ENCODE results near the gene KLHL29. TPM values are rescaled to one million over a fixed set of nuclear protein-coding genes. Genes with fewer than 3 reads are reported as not detected.

KLHL29 gene
- total RNA-seq, 1 donor from 2014 or later: 5.0 TPM

- H3K27me3 Mint-ChIP-seq (ENCODE audit: unreplicated experiment): peaks cover 14% of the 10 kb centered on the region
- no peak for DNase-seq (ENCODE audit: extremely low spot score, unreplicated experiment)
- no peak overlapping the region for H3K4me3 Mint-ChIP-seq (ENCODE audit: unreplicated experiment)
- no peaks in the 10 kb centered on the region for H3K9me3 Mint-ChIP-seq (ENCODE audit: unreplicated experiment)
- H3K4me1 Mint-ChIP-seq (ENCODE audit: unreplicated experiment): no peaks in the 10 kb centered on the region
- no peak for TF ChIP-seq CTCF (IDR thresholded peaks at IDR 0.05)
- H3K36me3 Mint-ChIP-seq (ENCODE audit: unreplicated experiment): no peaks in the 10 kb centered on the region
- H3K27ac Mint-ChIP-seq (ENCODE audit: unreplicated experiment): no peak overlapping the region
Measured at GRCh38 chr2:23460993-23461392, 76.0 kb downstream of the KLHL29 start.

GRCh38 chr2:23464156-23464555 is 79.2 kb downstream of the KLHL29 start:
- Mint-ChIP-seq H3K27me3 (ENCODE audit: unreplicated experiment) (peaks cover 26% of the 10 kb centered on the region), H3K27ac (ENCODE audit: unreplicated experiment) (no peak overlapping the region), H3K4me1 (ENCODE audit: unreplicated experiment) (no peaks in the 10 kb centered on the region), H3K36me3 (ENCODE audit: unreplicated experiment) (no peaks in the 10 kb centered on the region), H3K4me3 (ENCODE audit: unreplicated experiment) (no peak overlapping the region), H3K9me3 (ENCODE audit: unreplicated experiment) (no peaks in the 10 kb centered on the region)
- DNase-seq (ENCODE audit: extremely low spot score, unreplicated experiment): no peak
- no peak for TF ChIP-seq CTCF (IDR thresholded peaks at IDR 0.05)

GRCh38 chr2:23464905-23465537 is 80.0 kb downstream of the KLHL29 start:
- no peak for TF ChIP-seq CTCF (IDR thresholded peaks at IDR 0.05)
- no peak overlapping the region for H3K27ac Mint-ChIP-seq (ENCODE audit: unreplicated experiment)
- peaks cover 28% of the 10 kb centered on the region for H3K27me3 Mint-ChIP-seq (ENCODE audit: unreplicated experiment)
- H3K4me1 Mint-ChIP-seq (ENCODE audit: unreplicated experiment): no peaks in the 10 kb centered on the region
- H3K4me3 Mint-ChIP-seq (ENCODE audit: unreplicated experiment): no peak overlapping the region
- no peaks in the 10 kb centered on the region for H3K9me3 Mint-ChIP-seq (ENCODE audit: unreplicated experiment)
- H3K36me3 Mint-ChIP-seq (ENCODE audit: unreplicated experiment): no peaks in the 10 kb centered on the region
- DNase-seq (ENCODE audit: extremely low spot score, unreplicated experiment): no peak

DNA sequence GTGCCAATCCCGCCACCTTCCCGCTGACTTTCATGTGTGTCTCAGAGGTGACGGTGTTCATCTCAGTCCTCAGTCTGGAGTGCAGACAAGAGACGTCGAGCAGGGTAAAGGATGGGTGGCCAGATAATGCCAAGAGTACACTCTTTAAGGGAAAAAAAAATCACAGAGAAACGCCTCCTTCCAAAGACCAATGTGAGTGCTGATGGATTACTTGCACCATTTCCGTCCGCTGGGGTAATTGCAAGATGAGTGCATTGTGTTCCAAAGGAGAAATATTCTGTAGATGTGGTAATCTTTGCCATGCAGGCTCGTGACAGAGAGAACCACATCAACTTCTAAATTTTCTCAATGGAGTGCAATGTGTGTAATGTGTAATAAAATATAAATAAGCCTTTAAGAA is 81.0 kb downstream of the KLHL29 start:
- H3K4me3 Mint-ChIP-seq (ENCODE audit: unreplicated experiment): no peak overlapping the region
- no peaks in the 10 kb centered on the region for H3K36me3 Mint-ChIP-seq (ENCODE audit: unreplicated experiment)
- no peak for TF ChIP-seq CTCF (IDR thresholded peaks at IDR 0.05)
- H3K27me3 Mint-ChIP-seq (ENCODE audit: unreplicated experiment): peaks cover 28% of the 10 kb centered on the region
- H3K9me3 Mint-ChIP-seq (ENCODE audit: unreplicated experiment): no peaks in the 10 kb centered on the region
- no peak for DNase-seq (ENCODE audit: extremely low spot score, unreplicated experiment)
- no peak overlapping the region for H3K27ac Mint-ChIP-seq (ENCODE audit: unreplicated experiment)
- H3K4me1 Mint-ChIP-seq (ENCODE audit: unreplicated experiment): no peaks in the 10 kb centered on the region

DNA sequence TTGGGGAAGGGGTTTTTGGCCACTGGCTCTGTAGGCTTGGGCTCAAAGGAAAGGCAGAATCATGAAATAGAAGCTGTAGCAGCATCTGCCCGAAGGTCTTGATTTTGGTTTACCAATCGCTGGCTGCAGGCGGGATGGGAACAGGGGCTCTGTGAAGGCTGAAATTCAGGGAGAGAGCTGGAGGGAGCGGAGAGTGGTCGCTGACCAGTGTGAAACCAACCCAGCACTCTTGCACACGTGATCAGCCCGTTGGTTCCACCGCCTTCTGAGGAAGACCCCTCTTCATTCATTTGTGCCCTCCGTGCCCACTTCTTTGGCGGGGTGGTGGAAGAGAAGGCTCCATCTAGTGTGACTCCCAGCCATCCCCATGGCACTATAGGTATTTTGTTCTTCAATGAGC is 82.6 kb downstream of the KLHL29 start:
- no peak for TF ChIP-seq CTCF (IDR thresholded peaks at IDR 0.05)
- Mint-ChIP-seq H3K27ac (ENCODE audit: unreplicated experiment) (no peak overlapping the region), H3K4me3 (ENCODE audit: unreplicated experiment) (no peak overlapping the region), H3K36me3 (ENCODE audit: unreplicated experiment) (peaks cover 1% of the 10 kb centered on the region), H3K4me1 (ENCODE audit: unreplicated experiment) (no peaks in the 10 kb centered on the region), H3K27me3 (ENCODE audit: unreplicated experiment) (peaks cover 29% of the 10 kb centered on the region), H3K9me3 (ENCODE audit: unreplicated experiment) (no peaks in the 10 kb centered on the region)
- DNase-seq (ENCODE audit: extremely low spot score, unreplicated experiment): no peak
